ENCODE data around the gene GRIN2D. TPM values are rescaled to one million over a fixed set of nuclear protein-coding genes. Genes with fewer than 3 reads are reported as not detected.

Gene GRIN2D
- total RNA-seq, 2 donors from 2014 or later: 0.73 to 1.8 TPM

DNA sequence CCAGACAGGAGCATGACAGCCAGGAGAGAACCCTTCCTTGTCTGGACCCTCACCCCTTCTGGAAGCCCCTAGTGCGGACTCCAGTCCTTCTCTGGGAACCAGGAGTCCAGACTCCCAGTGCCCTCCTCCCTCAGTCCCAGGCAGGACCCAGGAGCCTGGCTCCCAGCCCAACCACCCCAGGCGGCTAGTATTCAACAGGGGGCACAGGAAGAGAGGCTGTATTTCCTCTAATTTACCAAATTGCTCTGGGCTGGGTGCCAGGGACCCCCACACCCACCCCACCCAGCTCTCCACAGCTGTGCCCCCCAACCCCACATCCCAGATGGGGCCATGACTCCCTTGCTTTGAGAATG is 3.3 kb downstream of the GRIN2D start:
- DNase-seq (ENCODE audit: low spot score): no peak
- Histone ChIP-seq H3K36me3 (no peaks in the 10 kb centered on the region), H3K27me3 (replicated peaks; ENCODE audit: insufficient read depth) (peaks cover 2% of the 10 kb centered on the region), H3K9me3 (no peaks in the 10 kb centered on the region), H3K27ac (no peak overlapping the region), H3K4me1 (replicated peaks) (no peaks in the 10 kb centered on the region), H3K4me3 (no peak overlapping the region)
- WGBS: 71% methylated on average over 2 of the region's 2 CpGs
- intact Hi-C loops (cut with DNase I): no loop called here
- TF ChIP-seq POLR2A (IDR thresholded peaks at IDR 0.05): no peak
- TF ChIP-seq POLR2AphosphoS5 (IDR thresholded peaks at IDR 0.05): no peak
- TF ChIP-seq CTCF (IDR thresholded peaks at IDR 0.05): no peak

DNA sequence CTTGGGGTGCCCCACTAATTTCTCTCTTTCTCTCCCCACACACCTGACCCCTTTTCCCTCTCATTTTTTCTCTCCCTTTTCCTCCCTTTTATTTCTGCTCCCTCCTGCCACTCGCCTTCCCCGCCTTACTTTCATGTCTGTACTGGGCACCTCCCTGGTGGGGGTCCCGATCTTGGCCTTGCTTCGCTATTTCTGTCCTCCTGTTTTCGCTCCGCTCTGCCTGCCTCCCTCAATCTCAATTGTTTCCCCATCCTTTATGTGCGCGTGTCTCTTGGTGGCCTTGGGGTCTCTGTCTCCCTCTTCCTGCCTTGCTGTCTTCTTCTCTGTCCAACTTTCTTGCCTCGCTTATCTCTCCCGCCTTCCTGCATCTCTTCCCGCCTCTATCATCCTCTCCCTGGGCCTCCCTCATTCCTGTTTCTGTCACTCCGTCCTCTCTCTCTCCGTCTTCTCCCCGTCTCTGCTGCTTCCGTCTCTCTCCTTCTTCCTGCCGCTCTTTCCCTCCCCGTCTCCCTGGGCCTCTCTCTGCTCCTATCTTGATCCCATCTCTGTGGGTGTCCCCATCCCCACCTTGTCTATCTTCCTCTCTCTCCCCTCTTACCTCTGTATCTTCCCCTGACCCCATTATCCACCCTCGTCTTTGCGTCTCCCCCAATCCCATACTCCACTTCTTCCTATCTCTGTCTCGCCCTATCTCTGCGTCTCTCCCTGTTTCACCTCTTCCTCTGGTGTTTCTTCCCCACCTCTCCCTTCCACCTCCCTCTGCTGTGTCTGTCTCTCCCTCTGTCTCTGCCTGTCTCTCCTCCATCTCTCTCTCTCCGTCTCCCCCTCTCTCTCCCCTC is 4.0 kb downstream of the GRIN2D start:
- DNase-seq (ENCODE audit: low spot score): no peak
- Histone ChIP-seq H3K36me3 (no peaks in the 10 kb centered on the region), H3K4me1 (replicated peaks) (no peaks in the 10 kb centered on the region), H3K4me3 (peak overlapping the region; percentile 21 to 35), H3K27ac (no peak overlapping the region), H3K27me3 (replicated peaks; ENCODE audit: insufficient read depth) (peaks cover 2% of the 10 kb centered on the region), H3K9me3 (no peaks in the 10 kb centered on the region)
- intact Hi-C loops (cut with DNase I): no loop called here
- TF ChIP-seq POLR2A (IDR thresholded peaks at IDR 0.05) (no peak), CTCF (IDR thresholded peaks at IDR 0.05) (no peak), POLR2AphosphoS5 (IDR thresholded peaks at IDR 0.05) (no peak)
- 67% methylated on average over 22 of the region's 22 CpGs for WGBS

GRCh38 chr19:48398102-48398374 is 4.6 kb downstream of the GRIN2D start:
- 4% methylated on average over 17 of the region's 17 CpGs for WGBS

DNA sequence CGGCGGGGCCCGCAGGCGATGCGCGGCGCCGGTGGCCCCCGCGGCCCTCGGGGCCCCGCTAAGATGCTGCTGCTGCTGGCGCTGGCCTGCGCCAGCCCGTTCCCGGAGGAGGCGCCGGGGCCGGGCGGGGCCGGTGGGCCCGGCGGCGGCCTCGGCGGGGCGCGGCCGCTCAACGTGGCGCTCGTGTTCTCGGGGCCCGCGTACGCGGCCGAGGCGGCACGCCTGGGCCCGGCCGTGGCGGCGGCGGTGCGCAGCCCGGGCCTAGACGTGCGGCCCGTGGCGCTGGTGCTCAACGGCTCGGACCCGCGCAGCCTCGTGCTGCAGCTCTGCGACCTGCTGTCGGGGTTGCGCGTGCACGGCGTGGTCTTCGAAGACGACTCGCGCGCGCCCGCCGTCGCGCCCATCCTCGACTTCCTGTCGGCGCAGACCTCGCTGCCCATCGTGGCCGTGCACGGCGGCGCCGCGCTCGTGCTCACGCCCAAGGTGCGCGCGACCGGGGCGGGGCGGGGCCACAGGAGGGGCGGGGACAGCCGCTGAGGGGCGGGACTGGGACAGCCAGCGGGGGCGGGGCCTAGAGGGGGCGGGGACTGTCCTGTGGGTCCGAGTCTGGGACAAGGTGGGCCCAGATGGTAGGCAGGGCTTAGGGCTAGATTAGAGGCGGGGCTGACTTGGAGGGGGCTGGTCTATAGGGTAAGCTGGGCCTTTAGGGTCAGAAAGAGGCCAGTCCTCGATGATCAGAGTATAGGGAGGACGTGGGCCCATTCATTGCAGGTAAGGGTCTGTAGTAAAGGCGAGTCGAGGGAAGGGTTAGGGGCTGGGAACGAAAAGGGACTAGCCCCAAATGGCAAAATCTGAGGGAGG is 5.1 kb downstream of the GRIN2D start:
- Histone ChIP-seq H3K27ac (no peak overlapping the region), H3K36me3 (no peaks in the 10 kb centered on the region), H3K9me3 (no peaks in the 10 kb centered on the region), H3K4me1 (replicated peaks) (no peaks in the 10 kb centered on the region), H3K27me3 (replicated peaks; ENCODE audit: insufficient read depth) (peaks cover 2% of the 10 kb centered on the region), H3K4me3 (peak overlapping the region; percentile 21 to 35)
- WGBS: 16% methylated on average over 38 of the region's 104 CpGs
- peak; percentile 44 for DNase-seq (ENCODE audit: low spot score)
- intact Hi-C loops (cut with DNase I): no loop called here
- TF ChIP-seq CTCF (IDR thresholded peaks at IDR 0.05) (no peak), POLR2A (IDR thresholded peaks at IDR 0.05) (peak; percentile 25)

More at GRCh38 chr19:48398102-48398374, 4.6 kb downstream of the GRIN2D start:
- Histone ChIP-seq H3K4me1 (replicated peaks) (no peaks in the 10 kb centered on the region), H3K9me3 (no peaks in the 10 kb centered on the region), H3K4me3 (peak overlapping the region; percentile 21 to 35), H3K36me3 (no peaks in the 10 kb centered on the region), H3K27me3 (replicated peaks; ENCODE audit: insufficient read depth) (peaks cover 2% of the 10 kb centered on the region), H3K27ac (no peak overlapping the region)
- DNase-seq (ENCODE audit: low spot score): no peak
- intact Hi-C loops (cut with DNase I): no loop called here
- TF ChIP-seq CTCF (IDR thresholded peaks at IDR 0.05): no peak
- TF ChIP-seq POLR2AphosphoS5 (IDR thresholded peaks at IDR 0.05): no peak
- TF ChIP-seq POLR2A (IDR thresholded peaks at IDR 0.05): no peak
